ENCODE measurements around the gene DNMT1. TPM values are rescaled to one million over a fixed set of nuclear protein-coding genes. Genes with fewer than 3 reads are reported as not detected.

DNMT1 gene
- polyA plus RNA-seq, 3 donors = 17.6 to 72.5 (median 19.0) TPM

DNA sequence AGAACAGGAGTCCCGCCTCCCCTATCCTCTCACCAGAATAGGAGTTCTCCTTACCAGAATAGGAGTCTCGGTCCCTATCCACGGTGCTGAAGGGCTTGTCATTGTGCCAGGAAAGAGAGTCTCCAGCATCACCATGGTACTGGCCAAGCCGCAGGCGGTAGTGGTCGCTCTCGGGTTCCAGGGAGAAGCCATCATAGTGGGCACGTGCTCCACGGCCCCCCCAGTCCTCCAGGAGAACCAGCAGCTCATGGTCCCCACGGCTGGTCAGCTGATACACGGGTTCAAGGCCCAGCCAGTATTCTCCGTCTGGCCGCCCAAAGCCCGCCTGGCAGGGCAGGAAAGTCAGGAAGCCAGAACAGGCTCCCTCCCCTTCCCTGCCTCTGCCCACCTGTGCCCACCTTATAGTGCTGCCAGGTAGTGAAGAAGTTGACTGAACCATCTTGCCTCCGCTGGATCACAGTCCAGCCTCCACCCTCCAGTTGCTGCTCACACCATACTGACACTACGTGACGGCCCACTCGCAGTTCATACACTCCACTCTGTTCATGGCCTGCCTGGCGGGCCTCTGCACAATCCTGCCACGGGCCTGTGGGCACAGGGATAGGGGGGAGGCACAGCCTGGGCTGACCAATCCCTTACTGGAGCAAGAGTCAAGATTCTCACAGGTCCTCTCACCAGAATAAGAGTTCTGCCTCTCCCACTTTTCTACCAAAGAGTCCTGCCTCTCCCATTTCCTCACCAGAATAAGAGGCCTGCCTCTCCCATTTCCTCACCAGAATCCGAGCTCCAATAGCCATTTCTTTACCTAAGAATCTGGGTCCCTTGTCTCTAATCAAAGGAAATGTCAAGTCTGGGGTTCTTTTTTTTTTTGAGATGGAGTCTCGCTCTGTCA, 101.2 kb downstream of the DNMT1 start:
- Histone ChIP-seq H3K79me2 (ENCODE audit: insufficient read depth, low read length) (no peaks in the 10 kb centered on the region), H3K36me3 (replicated peaks in 1 of 2; ENCODE audit: control insufficient read depth in 1 of 2, insufficient read depth in 2 of 2, low read length in 2 of 2) (peaks cover 39 to 47% of the 10 kb centered on the region in 2 donors), H2AFZ (ENCODE audit: insufficient read depth, low read depth, low read length, poor library complexity, severe bottlenecking) (no peak overlapping the region), H4K20me1 (ENCODE audit: insufficient read depth, low read length) (peaks cover 6% of the 10 kb centered on the region), H3K4me1 (ENCODE audit: control insufficient read depth in 1 of 2, insufficient read depth in 2 of 2, low read length in 2 of 2) (peaks cover 13 to 17% of the 10 kb centered on the region in 2 donors), H3K27me3 (ENCODE audit: control insufficient read depth in 2 of 2, insufficient read depth in 2 of 2, low read length in 2 of 2) (no peaks in the 10 kb centered on the region), H3K4me2 (replicated peaks; ENCODE audit: extremely low read depth, low read length, poor library complexity, severe bottlenecking) (no peak overlapping the region), H3K9me3 (replicated peaks in 1 of 2; ENCODE audit: control insufficient read depth in 1 of 2, insufficient read depth in 1 of 2, low read length in 2 of 2) (peaks cover 0 to 3% of the 10 kb centered on the region in 2 donors), H3K4me3 (replicated peaks in 1 of 3; ENCODE audit: low read depth in 2 of 3, low read length in 3 of 3) (no peak overlapping the region), H3K9ac (ENCODE audit: insufficient read depth, low read length, poor library complexity, severe bottlenecking) (no peak overlapping the region), H3K27ac (ENCODE audit: low read depth in 1 of 2, low read length in 2 of 2) (no peak overlapping the region)
- Mint-ChIP-seq H3K36me3 (peaks cover 37 to 45% of the 10 kb centered on the region in 2 donors), H3K27me3 (ENCODE audit: low read depth in 3 of 3) (peaks cover 0 to 1% (median 1%) of the 10 kb centered on the region in 3 donors), H3K27ac (peak overlapping the region in 1 of 7 donors; percentile 31), H3K4me3 (no peak overlapping the region), H3K9me3 (peaks cover 0 to 7% (median 0%) of the 10 kb centered on the region in 7 donors), H3K4me1 (peaks cover 8% of the 10 kb centered on the region)
- no peak for DNase-seq
- TF ChIP-seq, protein P1, sequence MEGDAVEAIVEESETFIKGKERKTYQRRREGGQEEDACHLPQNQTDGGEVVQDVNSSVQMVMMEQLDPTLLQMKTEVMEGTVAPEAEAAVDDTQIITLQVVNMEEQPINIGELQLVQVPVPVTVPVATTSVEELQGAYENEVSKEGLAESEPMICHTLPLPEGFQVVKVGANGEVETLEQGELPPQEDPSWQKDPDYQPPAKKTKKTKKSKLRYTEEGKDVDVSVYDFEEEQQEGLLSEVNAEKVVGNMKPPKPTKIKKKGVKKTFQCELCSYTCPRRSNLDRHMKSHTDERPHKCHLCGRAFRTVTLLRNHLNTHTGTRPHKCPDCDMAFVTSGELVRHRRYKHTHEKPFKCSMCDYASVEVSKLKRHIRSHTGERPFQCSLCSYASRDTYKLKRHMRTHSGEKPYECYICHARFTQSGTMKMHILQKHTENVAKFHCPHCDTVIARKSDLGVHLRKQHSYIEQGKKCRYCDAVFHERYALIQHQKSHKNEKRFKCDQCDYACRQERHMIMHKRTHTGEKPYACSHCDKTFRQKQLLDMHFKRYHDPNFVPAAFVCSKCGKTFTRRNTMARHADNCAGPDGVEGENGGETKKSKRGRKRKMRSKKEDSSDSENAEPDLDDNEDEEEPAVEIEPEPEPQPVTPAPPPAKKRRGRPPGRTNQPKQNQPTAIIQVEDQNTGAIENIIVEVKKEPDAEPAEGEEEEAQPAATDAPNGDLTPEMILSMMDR (IDR thresholded peaks at IDR 0.05) = no peak
- intact Hi-C loops (cut with micrococcal nuclease) = loop anchor here in 1 of 2 donors (10.0 kb wide), 1 partner anchor 649 kb away; no protein-coding TSS in a partner anchor
- WGBS (ENCODE audit: insufficient coverage) = 92% methylated on average over 16 of the region's 22 CpGs

DNA sequence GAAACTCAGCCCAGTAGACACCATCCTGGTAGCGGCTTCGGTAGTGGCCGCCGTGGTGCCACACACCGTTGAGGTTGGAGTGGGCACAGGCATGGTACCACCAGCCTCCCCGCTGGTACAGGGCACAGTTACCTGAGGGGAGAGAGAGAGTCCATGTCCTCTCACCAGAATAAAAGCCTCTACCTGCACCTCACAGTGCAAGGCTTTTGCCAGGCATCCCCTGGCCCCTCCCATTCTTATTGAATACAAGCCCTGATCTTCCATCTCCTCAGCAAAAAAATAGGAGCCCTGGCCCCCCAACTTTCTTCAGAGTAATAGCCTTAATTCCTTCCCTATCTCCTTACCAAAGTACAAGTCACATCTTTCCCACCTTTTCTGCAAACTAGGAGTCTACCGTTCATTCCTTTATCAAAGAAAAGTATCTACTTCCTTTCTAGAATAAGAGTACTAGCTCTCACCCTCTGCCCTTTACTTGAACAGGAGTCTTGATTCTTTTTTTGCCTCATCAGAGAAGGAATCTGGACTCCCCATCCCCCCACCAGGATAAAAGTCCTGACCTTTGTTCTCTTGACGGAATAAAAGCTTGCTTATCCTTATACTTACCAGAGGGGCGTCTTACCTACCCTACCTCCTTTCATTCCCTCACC, 102.0 kb downstream of the DNMT1 start:
- peak overlapping the region in 1 of 7 donors; percentile 31 for H3K27ac Mint-ChIP-seq
- peaks cover 0 to 7% (median 0%) of the 10 kb centered on the region in 7 donors for H3K9me3 Mint-ChIP-seq

More for the DNA sequence above, 102.0 kb downstream of the DNMT1 start:
- H3K36me3 Mint-ChIP-seq = peaks cover 37 to 45% of the 10 kb centered on the region in 2 donors
- intact Hi-C loops (cut with micrococcal nuclease) = loop anchor here in 1 of 2 donors (10.0 kb wide), 1 partner anchor 648 kb away; no protein-coding TSS in a partner anchor
- TF ChIP-seq, protein P1 (IDR thresholded peaks at IDR 0.05) = no peak
- Histone ChIP-seq H4K20me1 (ENCODE audit: insufficient read depth, low read length) (peaks cover 6% of the 10 kb centered on the region), H2AFZ (ENCODE audit: insufficient read depth, low read depth, low read length, poor library complexity, severe bottlenecking) (no peak overlapping the region), H3K4me1 (ENCODE audit: control insufficient read depth in 1 of 2, insufficient read depth in 2 of 2, low read length in 2 of 2) (peaks cover 13 to 17% of the 10 kb centered on the region in 2 donors), H3K79me2 (ENCODE audit: insufficient read depth, low read length) (no peaks in the 10 kb centered on the region), H3K9me3 (replicated peaks in 1 of 2; ENCODE audit: control insufficient read depth in 1 of 2, insufficient read depth in 1 of 2, low read length in 2 of 2) (peaks cover 0 to 3% of the 10 kb centered on the region in 2 donors), H3K4me2 (replicated peaks; ENCODE audit: extremely low read depth, low read length, poor library complexity, severe bottlenecking) (no peak overlapping the region), H3K4me3 (replicated peaks in 1 of 3; ENCODE audit: low read depth in 2 of 3, low read length in 3 of 3) (no peak overlapping the region), H3K9ac (ENCODE audit: insufficient read depth, low read length, poor library complexity, severe bottlenecking) (no peak overlapping the region), H3K36me3 (replicated peaks in 1 of 2; ENCODE audit: control insufficient read depth in 1 of 2, insufficient read depth in 2 of 2, low read length in 2 of 2) (peaks cover 39 to 47% of the 10 kb centered on the region in 2 donors), H3K27me3 (ENCODE audit: control insufficient read depth in 2 of 2, insufficient read depth in 2 of 2, low read length in 2 of 2) (no peaks in the 10 kb centered on the region), H3K27ac (ENCODE audit: low read depth in 1 of 2, low read length in 2 of 2) (no peak overlapping the region)
- 95% methylated on average over 6 of the region's 9 CpGs for WGBS (ENCODE audit: insufficient coverage)
- peaks cover 8% of the 10 kb centered on the region for H3K4me1 Mint-ChIP-seq
- no peak overlapping the region for H3K4me3 Mint-ChIP-seq
- no peak for DNase-seq
- peaks cover 0 to 1% (median 1%) of the 10 kb centered on the region in 3 donors for H3K27me3 Mint-ChIP-seq (ENCODE audit: low read depth in 3 of 3)

Measured in CD14-positive monocyte (primary cell).